BJ (cell line): ENCODE measurements around the gene TUBB4A. TPM values are rescaled to one million over a fixed set of nuclear protein-coding genes. Genes with fewer than 3 reads are reported as not detected.

Experiments used
- CTCF ChIA-PET: fragments of 350-600 bp; formaldehyde crosslinking; extraction: SDS; loops from one replicate; lab custom pipeline; 2021; ENCODE audit warnings: antibody characterized with exemption, inconsistent platforms; lab: Yijun Ruan, JAX
- POLR2A ChIA-PET: fragments of 300-600 bp; sonication (Branson Sonifier 250); formaldehyde crosslinking; extraction: SDS; loops from one replicate; lab custom pipeline; 2021; ENCODE audit warnings: antibody characterized with exemption; lab: Charles Lee
- DNase-seq: peaks from one replicate; pipeline ENCODE4 v3.0.0-alpha.2; 2011; ENCODE audit warnings: low read depth
- H3K27me3 ChIP-seq: 2 replicates; pipeline ENCODE4 v1.6.0; 2011; ENCODE audit warnings: low read length; ENCODE audit not compliant: control insufficient read depth, insufficient read depth
- H3K36me3 ChIP-seq: 2 replicates; pipeline ENCODE4 v1.5.1; 2011; ENCODE audit warnings: low read length; ENCODE audit not compliant: control insufficient read depth, insufficient read depth
- H3K4me3 ChIP-seq: 2 replicates; pipeline ENCODE4 v1.5.1; 2011; ENCODE audit warnings: low read depth, mild to moderate bottlenecking, control low read depth, low read length
- polyA plus RNA-seq: library from polyadenylated mRNA; depleted of rRNA; stranded (reverse); fragments of >200 nt; gene quantifications from 2 replicates; pipeline ENCODE4 v1.2.3, GENCODE V29; 2011
- TF ChIP-seq, protein P1 (sequence below): IDR thresholded peaks from 2 replicates; pipeline ENCODE4 v1.5.1; 2011; ENCODE audit warnings: low read depth, mild to moderate bottlenecking, control low read depth, inconsistent platforms, low read length, moderate library complexity; ENCODE audit not compliant: insufficient read depth

Gene TUBB4A
- polyA plus RNA-seq, 1 experiment = not detected

DNA sequence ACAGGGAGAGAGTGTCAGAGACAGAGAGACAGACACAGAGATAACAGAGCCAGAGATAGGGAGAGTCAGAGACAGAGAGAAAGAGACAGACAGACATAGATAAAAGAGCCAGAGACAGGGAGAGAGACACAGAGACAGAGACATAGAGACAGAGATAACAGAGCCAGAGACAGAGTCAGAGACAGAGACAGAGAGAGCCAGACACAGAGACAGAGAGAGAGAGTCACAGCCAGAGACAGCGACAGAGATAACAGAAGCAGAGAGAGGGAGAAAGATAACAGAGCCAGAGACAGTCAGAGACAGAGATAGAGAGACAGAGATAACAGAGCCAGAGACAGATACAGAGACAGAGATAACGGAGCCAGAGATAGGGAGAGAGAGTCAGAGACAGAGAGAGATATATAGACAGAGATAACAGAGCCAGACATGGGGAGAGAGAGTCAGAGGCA is 27.9 kb upstream of the TUBB4A start:
- peaks cover 9% of the 10 kb centered on the region for H3K27me3 ChIP-seq
- no peaks in the 10 kb centered on the region for H3K36me3 ChIP-seq
- H3K4me3 ChIP-seq = peak overlapping the region; percentile 42
- TF ChIP-seq, protein P1, sequence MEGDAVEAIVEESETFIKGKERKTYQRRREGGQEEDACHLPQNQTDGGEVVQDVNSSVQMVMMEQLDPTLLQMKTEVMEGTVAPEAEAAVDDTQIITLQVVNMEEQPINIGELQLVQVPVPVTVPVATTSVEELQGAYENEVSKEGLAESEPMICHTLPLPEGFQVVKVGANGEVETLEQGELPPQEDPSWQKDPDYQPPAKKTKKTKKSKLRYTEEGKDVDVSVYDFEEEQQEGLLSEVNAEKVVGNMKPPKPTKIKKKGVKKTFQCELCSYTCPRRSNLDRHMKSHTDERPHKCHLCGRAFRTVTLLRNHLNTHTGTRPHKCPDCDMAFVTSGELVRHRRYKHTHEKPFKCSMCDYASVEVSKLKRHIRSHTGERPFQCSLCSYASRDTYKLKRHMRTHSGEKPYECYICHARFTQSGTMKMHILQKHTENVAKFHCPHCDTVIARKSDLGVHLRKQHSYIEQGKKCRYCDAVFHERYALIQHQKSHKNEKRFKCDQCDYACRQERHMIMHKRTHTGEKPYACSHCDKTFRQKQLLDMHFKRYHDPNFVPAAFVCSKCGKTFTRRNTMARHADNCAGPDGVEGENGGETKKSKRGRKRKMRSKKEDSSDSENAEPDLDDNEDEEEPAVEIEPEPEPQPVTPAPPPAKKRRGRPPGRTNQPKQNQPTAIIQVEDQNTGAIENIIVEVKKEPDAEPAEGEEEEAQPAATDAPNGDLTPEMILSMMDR = no peak
- no peak for DNase-seq
- ChIA-PET POLR2A (no interaction called here), CTCF (no interaction called here)

DNA sequence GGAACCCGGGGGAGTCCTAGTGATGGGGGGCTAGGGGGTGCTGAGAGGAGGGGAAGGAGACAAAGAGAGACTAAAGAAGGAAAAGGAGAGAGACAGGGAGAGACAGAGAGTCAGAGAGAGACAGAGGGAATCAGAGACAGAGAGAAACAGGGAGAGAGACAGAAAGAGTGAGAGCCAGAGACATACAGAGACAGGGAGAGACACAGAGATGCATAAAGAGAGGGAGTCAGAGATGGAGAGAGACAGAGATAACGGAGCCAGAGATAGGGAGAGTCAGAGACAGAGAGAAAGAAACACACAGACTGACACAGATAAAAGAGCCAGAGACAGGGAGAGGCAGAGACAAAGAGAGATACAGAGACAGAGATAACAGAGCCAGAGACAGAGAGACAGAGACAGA is 27.2 kb upstream of the TUBB4A start:
- H3K4me3 ChIP-seq = no peak overlapping the region
- ChIA-PET CTCF (no interaction called here), POLR2A (no interaction called here)
- no peak for DNase-seq
- TF ChIP-seq, protein P1 = no peak
- peaks cover 9% of the 10 kb centered on the region for H3K27me3 ChIP-seq
- no peaks in the 10 kb centered on the region for H3K36me3 ChIP-seq

DNA sequence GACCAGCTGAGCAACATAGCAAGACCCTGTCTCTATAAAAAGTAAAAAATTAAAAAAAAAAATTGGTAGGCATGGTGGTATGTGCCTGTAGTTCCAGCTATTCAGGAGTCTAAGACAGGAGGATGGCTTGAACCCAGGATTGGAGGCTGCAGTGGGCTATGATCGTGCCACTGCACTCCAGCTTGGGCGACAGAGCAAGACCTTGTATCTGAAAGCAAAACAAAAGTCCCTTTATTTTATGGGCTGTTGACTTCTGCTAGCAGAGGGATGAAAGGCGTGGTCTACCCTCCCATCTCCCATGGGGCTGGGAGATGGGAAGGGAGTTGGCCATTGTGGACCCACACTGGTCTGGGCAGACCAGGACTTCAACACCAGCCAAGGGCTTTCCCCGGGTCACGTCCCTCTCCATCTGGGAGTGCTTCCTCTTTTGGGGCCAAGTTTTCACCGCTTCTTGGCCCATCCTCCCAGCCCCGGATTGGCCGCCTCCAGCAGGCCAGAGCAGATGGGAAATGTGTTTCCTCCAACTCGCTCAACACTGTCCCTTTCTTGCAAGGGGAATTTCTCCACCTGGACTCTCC is 26.5 kb upstream of the TUBB4A start:
- H3K27me3 ChIP-seq = peaks cover 9% of the 10 kb centered on the region
- CTCF ChIA-PET = no interaction called here
- POLR2A ChIA-PET = no interaction called here
- TF ChIP-seq, protein P1 = no peak
- no peak overlapping the region for H3K4me3 ChIP-seq
- no peak for DNase-seq
- H3K36me3 ChIP-seq = no peaks in the 10 kb centered on the region

DNA sequence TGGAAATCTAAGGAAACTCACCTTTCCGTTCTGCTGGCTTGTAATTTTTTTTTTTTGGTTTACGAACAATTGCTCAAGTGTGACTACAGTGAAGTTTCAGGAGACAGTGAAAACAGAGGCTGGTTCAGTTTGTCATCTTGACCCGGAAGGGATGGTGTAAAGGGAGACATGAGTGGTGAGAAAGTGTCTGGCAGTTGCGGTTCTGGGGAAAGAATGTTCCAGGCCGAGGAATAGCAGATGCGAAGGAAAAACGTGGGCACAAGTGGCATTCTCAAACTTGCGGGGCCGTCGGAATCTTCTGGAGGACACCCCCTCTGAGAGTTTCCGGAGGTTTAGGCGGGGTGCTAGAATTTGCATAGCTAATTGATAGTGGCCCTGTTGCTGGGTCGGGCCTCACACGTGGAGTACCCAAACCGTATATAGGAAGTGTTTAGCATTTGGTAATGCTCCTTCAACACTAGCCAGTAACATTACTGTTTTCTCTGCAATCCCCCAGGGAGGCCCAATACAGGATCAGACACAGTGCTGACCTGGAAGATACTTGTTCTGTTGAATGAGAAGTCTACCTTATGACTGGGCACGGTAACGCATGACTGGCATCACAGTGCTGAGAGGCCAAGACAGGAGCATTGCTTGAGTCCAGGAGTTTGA is 25.9 kb upstream of the TUBB4A start:
- ChIA-PET POLR2A (no interaction called here), CTCF (no interaction called here)
- DNase-seq = no peak
- Histone ChIP-seq H3K4me3 (no peak overlapping the region), H3K36me3 (no peaks in the 10 kb centered on the region), H3K27me3 (peaks cover 9% of the 10 kb centered on the region)
- TF ChIP-seq, protein P1 = no peak

DNA sequence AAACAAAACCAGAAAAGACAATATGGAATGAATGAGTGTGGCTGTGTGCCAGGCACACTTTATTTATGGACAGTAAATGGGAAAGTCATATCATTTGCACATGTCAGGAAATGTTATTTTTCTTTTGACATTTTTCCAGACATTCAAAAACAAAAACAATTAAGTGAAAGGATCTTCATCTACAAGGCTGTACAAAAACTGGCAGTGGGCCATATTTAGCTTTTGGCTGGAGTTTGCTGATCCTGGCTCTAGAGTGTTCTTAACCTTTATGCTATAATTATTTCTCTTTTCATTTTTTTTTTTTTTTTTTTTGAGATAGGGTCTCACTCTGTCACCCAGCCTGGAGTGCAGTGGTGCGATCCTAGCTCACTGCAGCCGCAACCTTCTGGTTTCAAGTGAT is 22.2 kb upstream of the TUBB4A start:
- DNase-seq = no peak
- TF ChIP-seq, protein P1 = no peak
- ChIA-PET CTCF (interaction anchor here (1.0 kb wide), 1 partner anchor 8 kb away, joined by 3 read pairs; no protein-coding TSS in a partner anchor), POLR2A (no interaction called here)
- Histone ChIP-seq H3K27me3 (no peaks in the 10 kb centered on the region), H3K4me3 (no peak overlapping the region), H3K36me3 (no peaks in the 10 kb centered on the region)
